NB4 (cell line): ENCODE results near the gene FMN1.

Experiments
- DNase-seq: peaks from one replicate; pipeline ENCODE4 v3.0.0; 2010; ENCODE audit warnings: low read depth
- H3K4me3 ChIP-seq: one replicate; pipeline ENCODE4 v1.5.1; 2011; ENCODE audit warnings: mild to moderate bottlenecking, low read depth, low read length, moderate library complexity
- MAX ChIP-seq: IDR thresholded peaks from 2 replicates; pipeline ENCODE4 v1.6.1; 2011; ENCODE audit warnings: low read depth, low read length
- MYC ChIP-seq: IDR thresholded peaks from 2 replicates; pipeline ENCODE4 v1.6.1; 2011; ENCODE audit warnings: low read depth, low read length
- POLR2A ChIP-seq: IDR thresholded peaks from 2 replicates; pipeline ENCODE4 v1.6.1; 2011; ENCODE audit warnings: mild to moderate bottlenecking; ENCODE audit not compliant: insufficient read length; ENCODE audit errors: extremely low read depth
- TF ChIP-seq, protein P1 (sequence below): IDR thresholded peaks from one replicate; pipeline ENCODE4 v1.5.1; 2012; ENCODE audit warnings: low read depth, low read length

FMN1 gene

DNA sequence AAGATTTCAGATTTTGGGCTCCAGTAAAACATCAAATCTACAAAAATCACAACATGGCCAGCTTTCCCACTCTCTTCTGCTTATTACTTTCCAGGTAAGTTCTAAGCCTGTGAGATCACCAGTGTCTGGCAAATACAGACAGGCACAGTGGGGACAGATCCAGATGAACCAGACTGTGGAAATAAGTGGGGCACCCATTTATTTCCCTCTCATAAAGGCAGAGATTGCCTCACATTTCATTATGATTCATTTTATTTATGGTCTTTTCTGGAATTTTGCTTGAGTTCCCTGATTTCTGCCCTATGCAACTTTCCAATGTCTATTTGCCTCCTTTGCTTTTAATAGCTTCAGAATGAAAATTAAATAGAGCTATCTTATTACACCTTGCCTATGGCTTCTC, 409.9 kb downstream of the FMN1 start:
- no peak overlapping the region for H3K4me3 ChIP-seq
- TF ChIP-seq MYC (no peak), POLR2A (no peak), MAX (no peak)
- TF ChIP-seq, protein P1, sequence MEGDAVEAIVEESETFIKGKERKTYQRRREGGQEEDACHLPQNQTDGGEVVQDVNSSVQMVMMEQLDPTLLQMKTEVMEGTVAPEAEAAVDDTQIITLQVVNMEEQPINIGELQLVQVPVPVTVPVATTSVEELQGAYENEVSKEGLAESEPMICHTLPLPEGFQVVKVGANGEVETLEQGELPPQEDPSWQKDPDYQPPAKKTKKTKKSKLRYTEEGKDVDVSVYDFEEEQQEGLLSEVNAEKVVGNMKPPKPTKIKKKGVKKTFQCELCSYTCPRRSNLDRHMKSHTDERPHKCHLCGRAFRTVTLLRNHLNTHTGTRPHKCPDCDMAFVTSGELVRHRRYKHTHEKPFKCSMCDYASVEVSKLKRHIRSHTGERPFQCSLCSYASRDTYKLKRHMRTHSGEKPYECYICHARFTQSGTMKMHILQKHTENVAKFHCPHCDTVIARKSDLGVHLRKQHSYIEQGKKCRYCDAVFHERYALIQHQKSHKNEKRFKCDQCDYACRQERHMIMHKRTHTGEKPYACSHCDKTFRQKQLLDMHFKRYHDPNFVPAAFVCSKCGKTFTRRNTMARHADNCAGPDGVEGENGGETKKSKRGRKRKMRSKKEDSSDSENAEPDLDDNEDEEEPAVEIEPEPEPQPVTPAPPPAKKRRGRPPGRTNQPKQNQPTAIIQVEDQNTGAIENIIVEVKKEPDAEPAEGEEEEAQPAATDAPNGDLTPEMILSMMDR = no peak
- no peak for DNase-seq

- DNase-seq = no peak
- no peak for TF ChIP-seq MYC
- no peak for TF ChIP-seq MAX
- TF ChIP-seq POLR2A = no peak
- TF ChIP-seq, protein P1 = no peak
- H3K4me3 ChIP-seq = no peak overlapping the region
Measured at GRCh38 chr15:32781781-32782180, 412.7 kb downstream of the FMN1 start.

DNA sequence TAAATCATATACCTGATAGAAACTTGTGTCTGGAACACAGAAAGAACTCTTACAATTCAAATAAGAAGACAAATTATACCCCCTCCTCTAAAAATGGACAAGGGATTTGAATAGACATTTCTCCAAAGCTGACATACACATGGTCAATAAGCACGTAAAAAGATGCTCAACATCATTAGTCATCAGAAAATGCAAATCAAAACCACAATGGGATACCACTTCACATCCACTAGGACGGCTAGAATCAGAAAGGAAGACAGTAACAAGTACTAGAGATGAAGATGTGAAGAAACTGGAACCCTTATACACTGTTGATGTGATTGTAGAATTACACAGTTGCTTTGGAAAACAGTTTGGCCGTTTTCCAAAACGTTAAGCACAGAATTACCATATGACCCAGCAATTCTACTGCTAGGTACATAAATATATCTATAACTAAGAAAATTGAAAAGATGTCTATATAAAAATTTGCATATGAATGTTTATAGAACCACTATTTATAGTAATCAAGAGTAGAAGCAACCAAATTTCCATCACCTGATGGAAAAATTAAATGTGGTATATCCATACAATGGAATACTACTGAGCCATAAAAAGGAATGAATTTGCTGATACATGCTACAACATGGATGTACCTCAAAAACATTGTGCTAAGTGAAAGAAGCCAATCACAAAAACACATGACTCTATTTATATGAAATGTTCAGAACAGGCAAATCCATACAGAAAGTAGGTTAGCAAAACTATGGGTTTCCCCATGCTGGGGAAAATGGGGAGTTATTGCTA, 415.9 kb downstream of the FMN1 start:
- TF ChIP-seq MAX (no peak), MYC (no peak), POLR2A (no peak)
- TF ChIP-seq, protein P1 = no peak
- no peak overlapping the region for H3K4me3 ChIP-seq
- no peak for DNase-seq

DNA sequence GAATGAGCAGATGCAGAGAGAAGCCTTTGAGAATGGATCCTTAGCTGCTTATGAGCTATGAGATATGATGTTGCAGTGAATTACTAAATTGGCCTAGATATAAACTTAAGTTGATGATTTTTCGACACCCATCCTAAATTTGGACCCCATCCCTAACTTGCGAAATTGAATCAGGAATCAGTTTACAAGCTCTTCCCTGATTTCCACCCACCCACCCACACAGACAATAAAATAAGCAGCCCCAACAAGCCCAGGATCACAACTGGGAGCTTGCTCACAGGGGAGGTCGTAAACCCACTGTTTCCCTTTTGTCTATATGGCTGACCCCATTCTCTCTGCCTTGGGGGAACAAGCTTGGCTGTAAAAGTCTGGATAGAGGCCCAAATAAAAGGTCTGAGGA, 419.4 kb downstream of the FMN1 start:
- no peak for TF ChIP-seq MYC
- TF ChIP-seq MAX = no peak
- no peak for TF ChIP-seq POLR2A
- TF ChIP-seq, protein P1 = no peak
- no peak for DNase-seq
- no peak overlapping the region for H3K4me3 ChIP-seq

GRCh38 chr15:32774022-32774421, 420.5 kb downstream of the FMN1 start:
- TF ChIP-seq MAX (no peak), MYC (no peak), POLR2A (no peak)
- TF ChIP-seq, protein P1 = no peak
- no peak for DNase-seq
- H3K4me3 ChIP-seq = no peak overlapping the region

DNA sequence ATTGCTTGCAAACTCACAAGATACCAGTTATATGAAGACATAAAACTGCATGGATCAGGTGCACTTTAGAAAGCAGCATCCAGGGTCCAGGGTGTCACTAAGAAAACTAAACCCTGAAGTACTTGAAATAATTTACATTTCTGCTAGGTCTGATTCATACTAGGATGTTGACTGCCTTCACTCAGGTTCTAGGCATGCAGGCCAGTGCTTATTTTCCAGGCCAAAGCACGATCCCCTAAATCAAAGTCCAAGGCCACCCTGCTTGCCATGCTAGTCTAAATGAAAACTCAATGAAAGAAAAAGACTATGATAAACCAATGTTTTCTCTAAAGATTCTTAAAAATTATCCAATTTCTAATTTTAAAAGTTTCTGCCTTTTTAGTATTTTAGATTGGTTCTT, 427.3 kb downstream of the FMN1 start:
- H3K4me3 ChIP-seq = no peak overlapping the region
- no peak for DNase-seq
- TF ChIP-seq MAX = no peak
